ENCODE data around the gene VRK1.
"Not testable (repeated sequence)": the region's sequence is repeated elsewhere in the genome, so short reads cannot be mapped to it uniquely, and the experiment has no call there.

Gene VRK1

GRCh38 chr14:96829791-96830190 lies 32.6 kb downstream of the VRK1 start:
- no peak for DNase-seq

- DNase-seq: no peak
Measured at GRCh38 chr14:96830946-96831345, 33.8 kb downstream of the VRK1 start.

DNA sequence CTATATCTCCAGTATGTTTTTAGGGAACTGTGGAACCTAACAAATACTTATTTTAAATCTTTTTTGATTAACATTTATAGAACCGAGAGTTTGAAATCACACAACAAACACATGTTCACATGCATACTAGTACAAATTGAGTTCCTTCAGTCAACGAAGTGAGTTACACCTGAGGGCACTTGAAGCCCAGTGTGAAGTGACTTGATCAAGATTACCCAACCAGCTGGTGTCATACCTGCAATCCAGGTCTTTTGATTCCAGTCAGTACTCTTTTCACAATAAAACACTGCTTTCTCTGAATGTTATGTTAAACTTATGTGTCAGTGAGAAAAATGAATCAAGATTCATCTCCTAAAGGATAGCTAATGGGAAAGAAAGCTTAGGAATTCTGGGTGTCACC lies 35.2 kb downstream of the VRK1 start:
- no peak for DNase-seq

- no peak for DNase-seq
Measured at GRCh38 chr14:96838449-96838848, 41.3 kb downstream of the VRK1 start.

- DNase-seq: no peak
Measured at GRCh38 chr14:96839251-96839650, 42.1 kb downstream of the VRK1 start.

- no peak for DNase-seq
Measured at GRCh38 chr14:96843137-96843536, 46.0 kb downstream of the VRK1 start.

DNA sequence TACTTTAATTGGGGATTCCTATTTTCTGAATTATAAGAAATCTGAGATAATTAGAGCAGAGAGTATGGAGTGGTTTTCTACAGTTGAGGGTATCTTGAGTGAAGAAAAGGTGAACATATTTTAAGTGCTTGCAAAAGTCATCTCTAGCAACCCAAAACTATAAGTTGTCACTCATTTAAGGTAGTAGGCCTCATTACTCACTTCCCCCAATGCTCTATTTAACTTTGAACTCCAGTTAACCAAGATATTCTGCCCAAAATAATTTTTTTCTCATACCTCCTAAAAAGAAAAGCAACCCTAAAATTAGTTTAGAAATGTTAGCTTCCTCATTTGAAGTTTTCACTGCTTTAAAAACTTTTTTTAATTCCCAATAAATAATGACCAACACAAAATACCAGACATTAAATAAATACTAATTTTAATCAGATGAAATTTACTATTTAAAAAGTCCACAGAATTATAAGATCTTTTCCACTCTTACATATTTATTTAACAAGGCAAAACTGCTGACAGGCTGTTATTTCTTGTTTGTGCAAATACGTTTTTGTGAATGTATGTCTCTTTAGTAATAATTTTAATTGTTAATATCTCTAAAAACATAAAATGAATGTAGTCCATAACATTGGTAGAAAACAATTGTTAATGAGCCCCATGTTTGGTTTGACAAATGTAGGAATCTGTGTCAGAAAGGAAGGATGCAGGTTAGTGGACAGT lies 47.8 kb downstream of the VRK1 start:
- DNase-seq: no peak

GRCh38 chr14:96847451-96847850 lies 50.3 kb downstream of the VRK1 start:
- DNase-seq: no peak

DNA sequence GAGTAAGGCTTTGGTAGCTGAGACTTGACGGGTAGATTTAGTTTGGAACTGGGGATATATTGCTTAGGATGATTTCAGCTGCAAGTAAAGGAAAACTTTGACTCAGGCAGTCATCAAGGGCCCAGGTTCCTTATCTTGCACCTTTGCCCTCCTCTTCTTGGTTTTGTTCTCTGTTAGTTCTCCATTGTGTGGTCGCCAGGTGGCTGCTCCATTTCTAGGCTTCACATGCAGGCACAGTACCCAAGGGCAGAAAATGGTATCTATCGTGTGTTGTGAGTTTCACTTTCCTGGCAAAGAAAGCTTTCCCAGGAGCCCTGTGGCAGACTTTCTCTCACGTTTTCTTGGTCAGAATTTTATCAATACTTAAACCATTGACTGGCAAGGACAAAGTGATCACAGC lies 50.8 kb downstream of the VRK1 start:
- DNase-seq: no peak

GRCh38 chr14:96849733-96850132 lies 52.6 kb downstream of the VRK1 start:
- DNase-seq: no peak

GRCh38 chr14:96851694-96852381 lies 54.7 kb downstream of the VRK1 start:
- DNase-seq: no peak

- DNase-seq: peak; percentile 57
Measured at GRCh38 chr14:96852823-96853422, 55.7 kb downstream of the VRK1 start.

- no peak for DNase-seq
Measured at GRCh38 chr14:96858643-96859042, 61.5 kb downstream of the VRK1 start.

DNA sequence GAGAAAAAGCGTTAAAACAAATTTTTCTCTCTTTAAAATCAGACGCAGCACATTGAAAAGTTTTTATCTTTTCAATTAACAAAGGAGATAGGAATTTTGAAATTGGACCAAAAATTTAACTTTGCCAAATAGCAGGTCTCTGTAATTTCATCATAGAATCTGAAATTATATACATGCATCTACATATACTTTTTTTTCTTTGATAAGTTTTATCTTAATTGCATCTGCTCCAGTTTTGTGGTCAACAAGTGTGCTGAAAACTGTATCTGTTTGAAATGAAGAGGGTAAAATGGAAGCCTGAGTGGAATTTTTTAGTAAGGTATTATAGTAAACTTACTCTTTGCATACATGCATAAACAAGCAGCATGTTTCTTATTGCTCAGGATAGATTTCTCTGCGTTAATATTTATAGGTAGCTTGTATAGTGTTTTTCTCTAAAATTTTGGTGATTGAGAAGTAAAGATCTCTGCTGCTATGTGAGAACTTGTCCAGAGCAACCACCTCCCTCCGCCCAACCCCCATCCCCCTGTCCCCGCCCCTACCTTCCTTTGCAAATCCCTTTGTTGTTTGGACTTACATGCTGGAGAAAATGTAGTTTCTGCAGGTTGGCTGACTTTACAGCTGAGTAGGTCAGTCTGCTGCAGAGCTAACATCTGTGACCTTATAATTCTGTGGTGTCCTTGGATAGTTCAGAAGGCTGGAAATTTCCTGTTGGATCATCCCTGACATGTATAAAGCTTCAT lies 64.6 kb downstream of the VRK1 start:
- no peak for DNase-seq

DNA sequence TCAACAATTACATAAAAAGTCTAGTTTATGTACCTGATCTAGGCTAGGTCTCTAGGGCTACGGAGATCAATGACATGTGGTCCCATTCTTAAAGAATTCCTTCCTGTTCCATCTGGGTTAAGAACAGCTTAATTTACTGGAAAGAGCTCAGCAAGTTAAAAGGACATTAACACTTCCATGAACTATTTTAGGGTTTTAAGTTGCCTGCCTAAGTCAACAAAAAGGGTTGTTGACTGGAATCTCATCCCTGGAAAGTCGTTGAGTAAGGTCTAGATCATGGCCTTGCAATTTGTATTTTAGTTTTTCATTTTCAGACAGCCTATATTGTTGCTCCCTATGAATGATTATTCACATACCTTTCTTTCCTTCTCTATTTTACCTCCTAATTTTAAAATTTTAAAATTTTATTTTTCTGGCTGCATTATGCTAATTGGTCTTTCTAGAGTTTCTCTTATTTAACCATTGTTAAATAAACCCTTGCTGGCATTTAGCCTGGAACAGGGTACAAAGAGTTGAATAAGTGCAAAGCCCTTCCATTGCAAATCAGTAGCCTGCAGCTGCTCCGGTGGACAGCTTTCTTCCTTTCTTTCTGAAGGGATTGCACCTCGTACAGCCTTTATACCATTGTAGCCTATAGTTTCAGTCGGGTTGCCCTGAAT lies 66.3 kb downstream of the VRK1 start:
- no peak for DNase-seq

GRCh38 chr14:96863986-96864330 lies 66.8 kb downstream of the VRK1 start:
- DNase-seq: no peak

DNA sequence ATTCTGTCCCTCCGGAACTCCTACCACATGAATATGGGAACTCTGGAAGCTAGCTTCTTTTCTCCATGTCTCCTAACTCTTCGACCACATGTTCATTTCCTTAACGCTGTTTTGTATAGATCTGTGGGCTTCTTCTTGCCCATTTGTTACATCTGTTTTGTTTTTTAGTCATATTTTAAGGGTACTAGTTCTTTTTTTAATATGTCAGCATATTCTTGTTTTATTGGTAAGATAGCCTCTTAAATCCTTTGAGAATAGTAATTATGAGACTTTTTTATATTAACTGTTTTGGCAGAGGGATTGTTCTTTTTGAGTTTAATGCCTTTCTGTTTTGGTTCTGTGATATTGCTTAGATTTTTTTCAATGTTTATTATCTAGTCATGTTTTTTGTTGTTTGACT lies 70.5 kb downstream of the VRK1 start:
- no peak for DNase-seq

DNA sequence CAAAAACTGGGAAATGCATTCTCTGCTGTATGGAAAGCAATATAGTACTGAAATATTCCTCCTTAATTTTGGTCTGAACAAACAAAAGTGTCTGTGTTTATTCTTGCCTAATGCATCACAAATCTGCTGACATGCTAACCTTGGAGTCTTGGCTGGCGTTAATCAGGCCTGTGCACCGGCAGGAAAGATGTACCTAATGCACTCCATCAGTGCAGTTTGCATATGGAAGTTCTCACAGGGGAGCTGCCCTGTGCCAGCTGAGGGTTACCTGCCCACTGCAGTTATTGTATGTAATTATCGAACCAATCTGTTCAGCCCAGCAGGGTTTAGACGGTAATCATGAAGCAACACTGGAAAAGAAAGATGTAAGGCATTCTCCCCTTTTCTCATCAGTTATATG lies 76.9 kb downstream of the VRK1 start:
- no peak for DNase-seq

DNA sequence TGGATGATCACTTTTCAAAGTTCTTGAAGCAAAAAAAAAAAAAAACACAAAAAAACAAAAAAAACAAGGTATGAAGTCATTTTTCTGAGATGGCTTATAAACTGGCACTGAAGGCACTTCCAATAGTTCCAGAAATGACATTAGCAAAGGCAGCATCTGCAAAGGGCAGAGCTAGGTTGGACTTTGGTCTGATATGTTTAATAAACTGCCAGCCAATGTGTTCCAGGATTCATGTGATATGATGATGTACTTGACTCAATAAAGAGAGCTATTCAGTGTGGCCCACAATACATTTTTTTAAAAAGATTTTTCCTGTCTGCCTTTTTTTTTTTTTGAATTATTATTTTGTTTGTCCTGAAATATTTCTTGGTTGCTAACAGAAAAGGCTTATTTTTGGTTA lies 79.6 kb downstream of the VRK1 start:
- DNase-seq: no peak

DNA sequence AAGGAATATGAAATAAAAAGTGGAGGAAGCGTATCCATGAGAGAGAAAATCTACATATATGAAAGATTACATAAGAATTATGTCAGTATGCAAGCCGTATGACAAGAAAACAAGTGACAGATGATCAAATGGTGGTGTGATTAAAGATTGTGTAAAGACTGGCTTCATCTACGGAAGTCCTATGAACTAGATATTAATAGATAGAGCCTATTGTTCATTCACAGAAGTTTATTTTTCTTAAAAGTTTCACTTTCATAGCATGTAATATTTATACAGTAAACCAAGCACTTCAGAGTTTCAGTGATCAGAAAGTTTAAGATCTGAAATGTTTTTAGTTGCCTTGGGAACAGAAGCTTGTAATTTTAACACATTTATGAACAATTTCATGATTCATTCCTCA lies 84.5 kb downstream of the VRK1 start:
- DNase-seq: no peak

DNA sequence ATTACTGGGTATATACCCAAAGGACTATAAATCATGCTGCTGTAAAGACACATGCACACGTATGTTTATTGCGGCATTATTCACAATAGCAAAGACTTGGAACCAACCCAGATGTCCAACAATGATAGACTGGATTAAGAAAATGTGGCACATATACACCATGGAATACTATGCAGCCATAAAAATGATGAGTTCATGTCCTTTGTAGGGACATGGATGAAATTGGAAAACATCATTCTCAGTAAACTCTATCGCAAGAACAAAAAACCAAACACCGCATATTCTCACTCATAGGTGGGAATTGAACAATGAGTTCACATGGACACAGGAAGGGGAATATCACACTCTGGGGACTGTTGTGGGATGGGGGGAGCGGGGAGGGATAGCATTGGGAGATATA lies 86.8 kb downstream of the VRK1 start:
- DNase-seq: not testable (repeated sequence)

- DNase-seq: no peak
Measured at GRCh38 chr14:96888158-96888557, 91.0 kb downstream of the VRK1 start.

DNA sequence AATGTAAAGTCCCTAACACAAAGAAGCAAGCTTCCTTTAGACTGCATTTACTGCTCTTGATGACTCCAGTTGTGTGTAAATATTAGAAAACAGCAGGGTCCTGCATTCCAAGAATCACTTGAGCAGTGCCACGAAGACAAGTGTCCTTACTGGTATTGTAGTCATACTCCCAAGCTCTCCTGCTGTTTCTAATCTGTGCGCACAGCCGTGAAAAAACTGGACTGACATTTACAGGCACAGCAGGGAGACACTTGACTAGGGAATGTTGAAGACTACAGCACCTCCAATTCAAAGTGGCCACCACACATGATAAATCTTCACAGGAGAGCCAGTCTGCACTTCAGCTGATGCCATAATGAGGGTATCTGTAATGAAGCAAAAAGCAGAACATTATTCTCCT lies 91.4 kb downstream of the VRK1 start:
- peak; percentile 14 for DNase-seq
